Activated naive CD4-positive, alpha-beta T cell treated with anti-CD3 and anti-CD28 coated beads, Interleukin-2, amount 50 U/mL, for 24 hours (primary cell): ENCODE results near the gene GPD1.
"Not testable (repeated sequence)": the region's sequence is repeated elsewhere in the genome, so short reads cannot be mapped to it uniquely, and the experiment has no call there.

Experiments used
- H3K27ac Mint-ChIP-seq: one replicate; pipeline ENCODE4 v1.8.0; 2021; ENCODE audit warnings: mild to moderate bottlenecking, mixed read lengths
- H3K27me3 Mint-ChIP-seq: one replicate; pipeline ENCODE4 v1.8.0; 2021; ENCODE audit warnings: mixed read lengths
- H3K36me3 Mint-ChIP-seq: one replicate; pipeline ENCODE4 v1.8.0; 2021; ENCODE audit warnings: mixed read lengths
- H3K4me1 Mint-ChIP-seq: one replicate; pipeline ENCODE4 v1.8.0; 2021; ENCODE audit warnings: mixed read lengths
- H3K4me3 Mint-ChIP-seq: one replicate; pipeline ENCODE4 v1.8.0; 2021; ENCODE audit warnings: mild to moderate bottlenecking, mixed read lengths
- H3K9me3 Mint-ChIP-seq: one replicate; pipeline ENCODE4 v1.8.0; 2021; ENCODE audit warnings: mixed read lengths

The GPD1 gene

DNA sequence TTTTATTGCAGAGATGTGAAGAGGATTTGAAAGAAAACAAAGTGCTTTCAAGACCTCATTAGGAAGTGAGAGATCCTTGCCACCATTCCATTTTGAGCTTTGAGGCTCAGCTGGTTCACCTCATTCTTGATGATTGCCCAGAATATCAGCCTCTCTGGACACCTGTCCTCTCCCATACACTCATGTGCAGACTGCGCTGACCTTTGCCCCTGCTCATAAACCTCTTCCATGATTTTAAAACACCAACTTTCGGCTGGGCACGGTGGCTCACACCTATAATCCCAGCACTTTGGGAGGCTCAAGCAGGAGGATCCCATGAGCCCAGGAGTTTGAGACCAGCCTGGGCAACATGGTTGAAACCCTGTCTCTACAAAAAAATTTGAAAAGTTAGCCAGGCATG, 17.1 kb downstream of the GPD1 start:
- Mint-ChIP-seq H3K4me3 (no peak overlapping the region), H3K27me3 (no peaks in the 10 kb centered on the region), H3K4me1 (peaks cover 49% of the 10 kb centered on the region), H3K27ac (peak overlapping the region; percentile 13), H3K36me3 (peaks cover 8% of the 10 kb centered on the region), H3K9me3 (no peaks in the 10 kb centered on the region)

- Mint-ChIP-seq H3K4me3 (no peak overlapping the region), H3K9me3 (no peaks in the 10 kb centered on the region), H3K36me3 (peaks cover 8% of the 10 kb centered on the region), H3K27ac (no peak overlapping the region), H3K27me3 (no peaks in the 10 kb centered on the region), H3K4me1 (peaks cover 43% of the 10 kb centered on the region)
Observed at GRCh38 chr12:50121641-50122040, 17.8 kb downstream of the GPD1 start.

- Mint-ChIP-seq H3K27ac (no peak overlapping the region), H3K4me3 (no peak overlapping the region), H3K9me3 (no peaks in the 10 kb centered on the region), H3K27me3 (no peaks in the 10 kb centered on the region), H3K4me1 (peaks cover 41% of the 10 kb centered on the region), H3K36me3 (peaks cover 8% of the 10 kb centered on the region)
Observed at GRCh38 chr12:50123203-50123602, 19.4 kb downstream of the GPD1 start.

DNA sequence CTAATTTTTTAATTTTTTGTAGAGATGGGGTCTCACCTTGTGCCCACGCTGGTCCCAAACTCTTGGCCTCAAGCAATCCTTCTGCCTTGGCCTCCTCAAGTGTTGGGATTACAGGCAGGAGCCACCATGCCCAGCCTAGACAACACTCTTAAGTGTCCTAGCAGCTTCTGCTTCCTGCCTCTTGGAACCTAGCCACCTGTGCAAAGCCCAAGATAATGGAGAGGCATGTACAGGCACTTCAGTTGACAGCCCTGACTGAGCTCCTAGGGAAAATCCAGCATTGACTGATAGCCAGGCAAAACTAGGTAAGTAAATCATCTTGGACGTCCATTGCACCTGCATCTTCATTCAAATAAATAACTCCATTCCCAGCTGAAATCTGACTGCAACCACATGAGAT, 23.7 kb downstream of the GPD1 start:
- peaks cover 36% of the 10 kb centered on the region for H3K4me1 Mint-ChIP-seq
- peaks cover 11% of the 10 kb centered on the region for H3K36me3 Mint-ChIP-seq
- no peak overlapping the region for H3K4me3 Mint-ChIP-seq
- no peaks in the 10 kb centered on the region for H3K27me3 Mint-ChIP-seq
- peak overlapping the region; percentile 38 for H3K27ac Mint-ChIP-seq
- H3K9me3 Mint-ChIP-seq: no peaks in the 10 kb centered on the region

GRCh38 chr12:50129290-50129689, 25.5 kb downstream of the GPD1 start:
- no peak overlapping the region for H3K27ac Mint-ChIP-seq

GRCh38 chr12:50132505-50133135, 28.8 kb downstream of the GPD1 start:
- H3K4me3 Mint-ChIP-seq: no peak overlapping the region

More at GRCh38 chr12:50129290-50129689, 25.5 kb downstream of the GPD1 start:
- no peaks in the 10 kb centered on the region for H3K9me3 Mint-ChIP-seq
- H3K4me3 Mint-ChIP-seq: no peak overlapping the region
- H3K36me3 Mint-ChIP-seq: peaks cover 12% of the 10 kb centered on the region
- H3K27me3 Mint-ChIP-seq: no peaks in the 10 kb centered on the region
- peaks cover 31% of the 10 kb centered on the region for H3K4me1 Mint-ChIP-seq

DNA sequence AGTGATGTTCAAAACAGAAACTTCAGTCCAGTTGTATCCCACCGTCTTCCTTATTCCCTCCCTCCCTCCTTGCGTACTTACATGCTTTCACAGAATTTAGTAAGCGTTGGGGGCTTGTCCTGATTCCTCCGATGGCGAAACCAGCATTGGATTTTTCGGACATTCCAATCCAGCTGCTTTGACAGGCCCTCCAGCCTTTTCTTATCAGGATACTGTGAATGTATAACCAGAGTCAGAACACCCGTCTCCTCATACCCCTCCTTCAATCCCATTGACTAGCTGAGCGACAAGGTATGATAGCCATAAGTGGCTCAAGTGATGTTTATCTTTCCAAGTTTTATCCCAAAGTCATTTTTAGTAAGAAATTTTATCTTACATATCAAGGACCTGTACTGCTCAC, 39.2 kb downstream of the GPD1 start:
- no peaks in the 10 kb centered on the region for H3K27me3 Mint-ChIP-seq

More at GRCh38 chr12:50132505-50133135, 28.8 kb downstream of the GPD1 start:
- H3K27me3 Mint-ChIP-seq: no peaks in the 10 kb centered on the region
- peaks cover 11% of the 10 kb centered on the region for H3K4me1 Mint-ChIP-seq
- peaks cover 12% of the 10 kb centered on the region for H3K36me3 Mint-ChIP-seq
- no peak overlapping the region for H3K27ac Mint-ChIP-seq
- H3K9me3 Mint-ChIP-seq: no peaks in the 10 kb centered on the region

DNA sequence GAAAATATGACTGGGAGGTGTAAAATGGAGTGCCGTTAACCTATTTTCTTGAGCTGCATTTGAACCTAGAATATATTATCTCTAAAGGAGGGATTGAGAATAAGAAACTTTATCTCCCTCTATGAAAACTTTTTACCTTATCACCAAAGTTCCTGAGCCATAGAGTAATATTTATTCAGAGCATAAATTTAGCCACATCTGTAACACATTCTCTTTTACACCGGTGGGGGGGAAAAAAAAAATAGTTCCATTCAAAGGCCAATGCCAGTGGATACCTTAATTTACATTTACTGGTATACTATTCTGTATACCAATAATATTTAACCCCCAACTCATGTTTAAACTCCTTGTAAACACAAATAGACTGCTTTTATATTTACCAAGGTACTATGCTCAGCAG, 41.6 kb downstream of the GPD1 start:
- H3K36me3 Mint-ChIP-seq: peaks cover 5% of the 10 kb centered on the region
- H3K4me3 Mint-ChIP-seq: no peak overlapping the region
- no peak overlapping the region for H3K27ac Mint-ChIP-seq
- H3K9me3 Mint-ChIP-seq: no peaks in the 10 kb centered on the region
- peaks cover 14% of the 10 kb centered on the region for H3K4me1 Mint-ChIP-seq
- H3K27me3 Mint-ChIP-seq: no peaks in the 10 kb centered on the region

More for the DNA sequence above, 39.2 kb downstream of the GPD1 start:
- no peak overlapping the region for H3K4me3 Mint-ChIP-seq
- H3K9me3 Mint-ChIP-seq: no peaks in the 10 kb centered on the region
- peaks cover 5% of the 10 kb centered on the region for H3K4me1 Mint-ChIP-seq
- H3K36me3 Mint-ChIP-seq: peaks cover 5% of the 10 kb centered on the region
- no peak overlapping the region for H3K27ac Mint-ChIP-seq

DNA sequence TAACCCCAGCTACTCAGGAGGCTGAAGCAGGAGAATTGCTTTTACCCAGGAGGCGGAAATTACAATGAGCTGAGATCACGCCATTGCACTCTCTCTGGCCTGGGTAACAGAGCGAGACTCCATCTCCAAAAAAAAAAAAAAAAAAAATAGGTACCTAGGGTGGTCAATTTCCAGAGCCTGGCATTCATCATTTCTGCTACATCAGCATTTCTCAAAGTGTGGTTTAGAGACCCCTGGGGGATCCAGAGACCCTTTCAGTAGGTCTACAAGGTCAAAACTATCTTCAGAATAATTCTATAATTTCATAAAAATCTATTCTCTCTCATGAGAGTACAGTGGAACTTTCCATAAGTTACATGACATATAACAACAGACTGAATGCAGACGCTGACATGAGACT, 43.5 kb downstream of the GPD1 start:
- H3K9me3 Mint-ChIP-seq: no peaks in the 10 kb centered on the region
- H3K4me1 Mint-ChIP-seq: peaks cover 27% of the 10 kb centered on the region

DNA sequence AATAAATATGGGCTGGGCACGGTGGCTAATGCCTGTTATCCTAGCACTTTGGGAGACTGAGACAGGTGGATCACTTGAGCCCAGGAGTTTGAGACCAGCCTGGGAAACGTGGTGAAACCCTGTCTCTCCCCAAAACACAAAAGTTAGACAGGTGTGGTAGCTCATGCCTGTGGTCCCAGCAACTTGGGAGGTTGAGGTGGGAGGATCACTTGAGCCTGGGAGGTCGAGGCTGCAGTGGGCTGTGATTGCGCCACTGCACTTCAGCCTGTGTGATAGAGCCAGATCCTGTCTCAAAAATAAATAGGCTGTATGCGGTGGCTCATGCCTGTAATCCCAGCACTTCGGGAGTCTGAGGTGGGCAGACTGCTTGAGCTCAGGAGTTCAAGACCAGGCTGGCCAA, 44.2 kb downstream of the GPD1 start:
- H3K36me3 Mint-ChIP-seq, H3K27me3 Mint-ChIP-seq, H3K4me3 Mint-ChIP-seq, H3K9me3 Mint-ChIP-seq, H3K27ac Mint-ChIP-seq: not testable (repeated sequence)
- peaks cover 27% of the 10 kb centered on the region for H3K4me1 Mint-ChIP-seq

More for the DNA sequence above, 43.5 kb downstream of the GPD1 start:
- H3K36me3 Mint-ChIP-seq: peaks cover 1% of the 10 kb centered on the region
- H3K4me3 Mint-ChIP-seq: no peak overlapping the region
- H3K27me3 Mint-ChIP-seq: no peaks in the 10 kb centered on the region
- no peak overlapping the region for H3K27ac Mint-ChIP-seq

DNA sequence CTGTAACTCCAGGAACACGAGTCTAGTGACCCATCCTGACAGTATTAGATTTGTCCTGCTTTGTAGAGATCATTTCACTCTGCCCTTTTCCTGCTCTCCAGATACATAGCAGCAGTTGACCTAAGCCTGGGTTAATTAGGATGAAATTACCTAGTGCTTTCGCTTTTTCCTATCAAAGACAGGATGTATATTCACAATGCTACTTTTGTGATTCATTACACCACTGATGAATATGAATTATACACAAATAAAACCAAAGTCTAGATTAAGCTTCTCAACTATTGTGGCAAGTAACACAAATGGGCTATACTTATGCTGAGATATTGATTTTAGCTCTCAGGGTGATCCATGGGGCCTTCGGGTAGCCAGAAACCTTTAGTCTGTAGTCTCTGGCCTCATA, 45.5 kb downstream of the GPD1 start:
- Mint-ChIP-seq H3K4me3 (no peak overlapping the region), H3K27me3 (no peaks in the 10 kb centered on the region), H3K9me3 (no peaks in the 10 kb centered on the region), H3K36me3 (peaks cover 1% of the 10 kb centered on the region), H3K27ac (peak overlapping the region; percentile 30), H3K4me1 (peaks cover 27% of the 10 kb centered on the region)

DNA sequence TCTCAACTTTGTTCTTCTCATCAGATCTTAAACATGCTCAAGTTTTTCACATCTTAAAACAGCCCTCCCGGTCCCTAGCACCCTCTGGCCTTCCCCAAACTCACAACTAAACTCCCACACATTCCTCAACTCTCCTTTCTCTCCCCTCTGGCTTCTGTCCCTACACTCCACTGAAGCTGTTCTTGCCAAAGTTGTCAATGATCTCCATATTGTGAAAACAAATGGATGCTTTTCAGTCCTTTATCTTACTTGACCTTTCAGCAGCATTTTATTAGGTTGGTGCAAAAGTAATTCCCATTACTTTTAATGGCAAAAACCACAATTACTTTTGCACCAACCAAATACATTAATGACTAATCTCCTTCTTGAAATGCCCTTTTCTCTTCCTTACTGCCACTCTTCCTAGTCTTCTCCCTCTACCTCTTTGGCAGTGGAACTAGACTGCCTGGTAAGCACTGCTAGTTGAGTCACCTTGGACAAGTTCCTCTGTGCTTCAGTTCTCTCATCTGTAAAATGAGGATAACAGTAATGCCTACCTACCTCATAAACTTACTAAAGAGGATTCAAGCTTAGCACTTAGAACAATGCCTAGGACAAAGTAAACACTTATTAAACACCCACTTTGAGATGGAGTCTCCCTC, 47.4 kb downstream of the GPD1 start:
- Mint-ChIP-seq H3K9me3 (no peaks in the 10 kb centered on the region), H3K4me1 (peaks cover 22% of the 10 kb centered on the region), H3K36me3 (no peaks in the 10 kb centered on the region), H3K27me3 (no peaks in the 10 kb centered on the region), H3K4me3 (no peak overlapping the region), H3K27ac (peak overlapping the region; percentile 71)

GRCh38 chr12:50154947-50155346, 51.1 kb downstream of the GPD1 start:
- H3K9me3 Mint-ChIP-seq, H3K36me3 Mint-ChIP-seq, H3K27me3 Mint-ChIP-seq, H3K27ac Mint-ChIP-seq, H3K4me3 Mint-ChIP-seq: not testable (repeated sequence)
- peaks cover 35% of the 10 kb centered on the region for H3K4me1 Mint-ChIP-seq

GRCh38 chr12:50156641-50157040, 52.8 kb downstream of the GPD1 start:
- Mint-ChIP-seq H3K9me3 (no peaks in the 10 kb centered on the region), H3K4me1 (peaks cover 33% of the 10 kb centered on the region), H3K27ac (no peak overlapping the region)

DNA sequence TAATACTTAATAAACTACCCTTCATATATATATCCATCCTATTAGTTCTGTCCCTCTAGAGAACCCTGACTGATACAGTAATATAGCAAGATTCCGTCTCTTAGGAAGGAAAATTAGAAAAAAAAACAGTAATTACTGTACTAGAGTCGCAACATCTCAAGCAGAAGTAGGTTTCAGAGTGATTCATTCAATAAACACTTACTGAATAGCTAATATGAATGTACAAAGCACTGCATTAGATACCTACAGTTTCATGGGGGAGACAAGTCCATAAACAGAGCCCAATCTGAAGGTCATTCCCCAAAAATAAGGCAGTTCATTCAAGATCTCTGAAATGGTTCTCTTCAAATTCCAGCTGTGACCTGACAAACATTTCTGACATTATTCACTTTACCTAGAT, 53.5 kb downstream of the GPD1 start:
- Mint-ChIP-seq H3K4me3 (no peak overlapping the region), H3K36me3 (peaks cover 4% of the 10 kb centered on the region), H3K4me1 (peaks cover 30% of the 10 kb centered on the region), H3K27ac (peak overlapping the region; percentile 31), H3K27me3 (no peaks in the 10 kb centered on the region), H3K9me3 (no peaks in the 10 kb centered on the region)

More at GRCh38 chr12:50156641-50157040, 52.8 kb downstream of the GPD1 start:
- peaks cover 4% of the 10 kb centered on the region for H3K36me3 Mint-ChIP-seq
- H3K4me3 Mint-ChIP-seq: no peak overlapping the region
- H3K27me3 Mint-ChIP-seq: no peaks in the 10 kb centered on the region

DNA sequence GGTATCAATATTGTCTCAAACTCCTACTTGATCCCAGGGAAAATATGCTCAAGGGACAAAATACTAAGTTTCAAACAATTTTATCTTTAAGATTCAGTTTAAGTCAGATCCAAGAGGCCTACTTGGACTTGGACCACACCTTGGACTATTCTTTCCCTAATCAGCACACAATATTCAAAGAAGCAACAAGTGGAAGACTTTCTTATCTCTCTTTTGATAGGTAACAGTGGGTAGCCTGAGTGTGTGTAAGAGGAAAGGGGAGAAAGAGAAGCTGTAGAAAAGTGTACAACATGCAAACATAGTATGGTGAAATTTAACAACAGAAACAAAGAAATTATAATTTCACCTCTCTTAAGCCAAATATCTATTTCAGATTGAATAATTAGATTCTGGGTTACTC, 56.8 kb downstream of the GPD1 start:
- H3K36me3 Mint-ChIP-seq: peaks cover 4% of the 10 kb centered on the region
- H3K27me3 Mint-ChIP-seq: no peaks in the 10 kb centered on the region
- peak overlapping the region; percentile 20 for H3K27ac Mint-ChIP-seq
- H3K4me3 Mint-ChIP-seq: no peak overlapping the region
- peaks cover 43% of the 10 kb centered on the region for H3K4me1 Mint-ChIP-seq
- no peaks in the 10 kb centered on the region for H3K9me3 Mint-ChIP-seq
